HuH-7.5 (cell line): ENCODE measurements around the gene WFDC6.
"Not testable (repeated sequence)": the region's sequence is repeated elsewhere in the genome, so short reads cannot be mapped to it uniquely, and the experiment has no call there.

Experiments used
- DNase-seq: peaks from one replicate; pipeline ENCODE4 v3.0.0; 2011; ENCODE audit warnings: low spot score

The WFDC6 gene

DNA sequence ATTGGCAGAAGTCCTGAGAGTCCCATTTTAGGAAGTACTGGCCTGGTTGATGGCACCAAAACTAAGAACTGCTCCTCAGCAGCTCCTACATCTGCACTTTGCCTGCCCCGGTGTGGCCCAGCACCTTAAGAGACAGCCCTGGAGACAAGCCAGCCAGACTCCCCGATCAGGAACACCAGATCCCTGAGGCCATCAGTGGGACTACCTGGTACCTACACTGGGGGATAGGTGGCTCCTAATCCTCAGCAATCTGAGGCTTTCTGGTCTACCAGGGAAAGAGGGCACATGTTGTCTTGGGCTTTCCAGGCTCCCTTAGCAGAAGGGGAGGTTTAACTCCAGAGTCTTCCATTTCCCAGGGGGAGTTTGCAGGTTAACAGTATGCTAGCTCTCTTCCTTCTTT, at the start of gene WFDC6:
WFDC6 (minus strand) TSS at position 101 of the 400 bp plus-strand sequence; CDS start at position 26, 75 bp downstream.
- DNase-seq = no peak

DNA sequence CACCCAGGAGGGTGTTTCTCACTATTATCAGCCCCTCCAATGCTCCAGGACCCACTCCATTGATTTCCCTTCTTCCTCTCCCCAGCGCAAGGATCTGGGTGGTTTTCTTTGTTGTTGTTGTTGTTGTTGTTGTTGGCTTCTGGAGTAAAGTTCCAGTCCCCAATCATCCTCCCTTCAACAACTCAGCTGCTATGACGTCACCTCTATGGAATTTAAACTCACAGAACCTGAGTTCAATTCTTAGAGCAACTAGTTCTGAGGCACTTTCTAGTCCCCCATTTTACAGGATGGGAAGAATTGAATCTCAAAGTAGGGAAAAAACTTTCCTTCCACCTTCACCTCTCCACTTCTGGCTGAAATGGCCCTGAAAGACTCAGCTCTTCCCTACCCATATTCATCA, 49.5 kb upstream of the WFDC6 start:
- DNase-seq = no peak

- DNase-seq = not testable (repeated sequence)
Observed at GRCh38 chr20:45585986-45586385, 46.7 kb upstream of the WFDC6 start.

DNA sequence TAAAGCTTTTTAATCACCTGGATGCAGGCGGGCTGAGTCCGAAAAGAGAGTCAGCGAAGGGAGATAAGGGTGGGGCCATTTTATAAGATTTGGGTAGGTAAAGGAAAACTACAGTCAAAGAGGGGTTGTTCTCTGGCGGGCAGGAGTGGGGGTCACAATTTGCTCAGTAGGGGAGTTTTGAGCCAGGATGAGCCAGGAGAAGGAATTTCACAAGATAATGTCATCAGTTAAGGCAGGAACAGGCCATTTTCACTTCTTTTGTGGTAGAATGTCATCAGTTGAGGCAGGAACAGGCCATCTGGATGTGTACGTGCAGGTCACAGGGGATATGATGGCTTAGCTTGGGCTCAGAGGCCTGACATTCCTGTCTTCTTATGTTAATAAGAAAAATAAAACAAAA, 45.0 kb upstream of the WFDC6 start:
- DNase-seq = not testable (repeated sequence)

DNA sequence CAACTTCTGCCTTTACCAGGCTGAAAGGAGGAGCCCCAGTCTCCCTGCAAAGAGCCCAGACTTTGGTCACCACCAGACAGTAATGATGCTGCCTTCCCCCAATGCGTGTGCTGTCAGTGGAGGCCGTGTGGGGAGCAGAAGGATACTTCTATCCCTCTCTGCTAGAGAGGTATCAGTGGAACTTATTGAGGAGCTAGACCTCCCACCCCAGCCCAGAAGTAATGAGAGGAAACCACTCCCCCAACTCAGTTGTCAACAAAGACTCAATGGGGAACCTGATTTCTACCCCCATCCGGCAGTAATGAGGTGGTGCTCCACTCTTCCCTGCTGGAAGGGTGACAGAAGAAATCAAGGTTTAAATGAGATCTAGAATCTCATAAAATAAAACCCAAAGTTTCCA, 44.2 kb upstream of the WFDC6 start:
- DNase-seq = no peak

DNA sequence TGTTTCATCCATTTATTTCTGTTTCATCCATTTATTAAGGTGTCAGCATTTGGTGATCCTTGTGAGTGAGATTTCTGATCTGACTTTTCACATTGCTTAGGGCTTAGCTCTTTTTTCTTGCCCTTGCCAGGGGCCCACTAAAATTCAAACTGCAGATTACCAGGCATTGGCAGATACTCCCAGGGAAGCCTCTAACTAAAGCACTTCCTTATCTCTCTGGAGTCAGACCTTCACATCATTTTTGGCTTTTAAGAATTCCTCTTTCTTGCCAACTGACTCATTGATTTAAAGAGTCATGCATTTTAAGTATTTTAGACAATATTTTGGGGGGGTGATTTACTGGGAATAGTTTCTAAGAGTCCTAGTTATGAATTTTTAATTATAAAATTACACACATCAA, 42.4 kb upstream of the WFDC6 start:
- no peak for DNase-seq

DNA sequence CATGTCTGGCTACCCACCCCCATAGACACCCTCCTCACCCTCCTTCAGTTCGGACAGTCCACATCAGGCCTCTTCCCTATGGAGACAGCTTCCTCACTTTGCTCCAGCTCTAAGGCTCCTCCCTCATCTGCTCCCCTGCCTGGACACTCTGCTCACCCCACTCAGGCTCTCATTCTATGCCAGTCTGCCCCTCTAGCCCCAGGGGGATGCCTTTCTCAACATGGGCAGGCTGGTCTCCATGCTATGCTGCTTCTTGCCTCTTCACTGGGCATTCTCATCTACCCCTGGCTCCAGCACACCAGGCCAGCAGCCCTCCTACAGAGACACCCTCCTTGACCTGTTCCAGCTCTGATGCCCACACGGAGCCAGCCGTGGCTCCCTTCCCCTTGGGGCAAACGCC, 39.9 kb upstream of the WFDC6 start, which contains the start of gene WFDC8:
WFDC8 (minus strand) TSS at position 101 of the 400 bp plus-strand sequence; CDS start at position 64, 37 bp downstream.
- no peak for DNase-seq

DNA sequence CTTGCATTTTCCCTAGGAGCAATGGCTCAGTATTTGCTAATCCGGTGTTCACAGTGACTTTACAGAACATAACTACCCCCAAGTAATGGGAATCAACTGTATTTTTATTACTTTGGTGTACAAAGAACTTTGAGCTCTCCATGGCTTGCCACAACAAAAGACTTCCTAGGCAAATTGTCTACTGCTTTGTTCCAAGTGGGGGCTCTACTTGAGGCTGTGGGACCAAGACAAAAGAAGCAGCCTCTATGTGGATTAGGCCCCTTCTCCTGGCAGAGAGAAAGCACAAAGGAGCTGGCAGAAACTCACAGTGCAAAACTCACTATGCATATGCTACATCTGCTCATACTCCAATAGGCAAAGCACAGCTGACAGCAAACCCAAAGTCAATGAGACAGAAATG, 38.9 kb upstream of the WFDC6 start:
- no peak for DNase-seq

GRCh38 chr20:45576995-45577394, 37.7 kb upstream of the WFDC6 start:
- no peak for DNase-seq

DNA sequence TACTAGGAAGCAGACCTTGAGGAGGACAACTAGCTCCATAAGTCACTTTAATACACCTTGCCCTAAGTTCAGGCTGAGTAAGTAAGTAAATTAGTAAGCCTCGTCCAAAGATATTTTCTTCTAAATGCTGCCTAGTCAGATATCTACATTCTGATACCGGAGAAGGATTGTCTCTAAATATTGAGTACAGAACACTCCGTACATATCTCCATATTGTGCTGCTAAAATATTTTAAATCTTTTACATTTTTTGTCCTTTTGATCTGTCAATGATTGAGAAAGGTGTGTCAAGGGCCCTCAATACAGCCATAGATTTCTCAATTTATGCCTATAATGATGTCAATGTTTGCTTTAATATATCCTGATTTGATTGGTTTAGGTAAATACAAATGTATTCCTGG, 36.6 kb upstream of the WFDC6 start:
- DNase-seq = no peak

DNA sequence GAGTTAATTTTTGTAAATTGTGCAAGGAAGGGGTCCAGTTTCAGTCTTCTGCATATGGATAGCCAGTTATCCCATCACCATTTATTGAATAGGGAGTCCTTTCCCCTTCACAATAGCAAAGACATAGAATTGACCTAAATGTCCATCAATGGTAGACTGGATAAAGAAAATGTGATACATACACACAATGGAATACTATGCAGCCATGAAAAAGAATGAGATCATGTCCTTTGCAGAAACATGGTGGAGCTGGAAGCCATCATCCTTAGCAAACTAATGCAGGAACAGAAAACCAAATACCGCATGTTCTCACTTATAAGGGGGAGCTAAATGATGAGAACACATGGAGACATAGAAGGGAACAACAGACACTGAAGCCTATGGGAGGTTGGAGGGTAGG, 30.4 kb upstream of the WFDC6 start:
- DNase-seq = not testable (repeated sequence)

DNA sequence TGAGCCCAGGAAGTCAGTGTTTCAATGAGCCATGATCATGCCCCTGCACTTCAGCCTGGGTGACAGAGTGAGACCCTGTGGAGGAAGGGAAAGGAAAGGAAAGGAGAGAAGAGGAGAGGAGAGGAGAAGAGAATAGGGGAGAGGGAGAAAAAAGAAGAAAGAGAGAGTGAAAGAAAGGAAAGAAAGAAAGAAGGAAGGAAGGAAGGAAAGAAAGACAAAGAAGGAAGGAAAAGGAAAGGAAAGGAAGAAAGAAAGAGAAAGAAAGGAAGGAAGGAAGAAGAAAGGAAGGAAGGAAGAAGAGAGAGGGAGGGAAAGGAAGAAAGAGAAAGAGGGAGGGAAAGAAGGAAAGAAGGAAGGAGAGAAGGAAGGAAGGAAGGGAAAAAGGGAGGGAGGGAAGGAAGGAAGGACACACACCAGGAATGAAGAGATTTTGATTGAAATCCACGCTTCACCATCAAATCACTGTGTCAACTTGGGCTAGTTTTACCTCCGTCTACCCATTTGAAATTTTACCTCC, 25.5 kb upstream of the WFDC6 start:
- no peak for DNase-seq

- DNase-seq = no peak
Observed at GRCh38 chr20:45555198-45555597, 15.9 kb upstream of the WFDC6 start.

GRCh38 chr20:45552456-45552855, 13.2 kb upstream of the WFDC6 start:
- DNase-seq = no peak

GRCh38 chr20:45550765-45551164, 11.5 kb upstream of the WFDC6 start:
- DNase-seq = no peak

DNA sequence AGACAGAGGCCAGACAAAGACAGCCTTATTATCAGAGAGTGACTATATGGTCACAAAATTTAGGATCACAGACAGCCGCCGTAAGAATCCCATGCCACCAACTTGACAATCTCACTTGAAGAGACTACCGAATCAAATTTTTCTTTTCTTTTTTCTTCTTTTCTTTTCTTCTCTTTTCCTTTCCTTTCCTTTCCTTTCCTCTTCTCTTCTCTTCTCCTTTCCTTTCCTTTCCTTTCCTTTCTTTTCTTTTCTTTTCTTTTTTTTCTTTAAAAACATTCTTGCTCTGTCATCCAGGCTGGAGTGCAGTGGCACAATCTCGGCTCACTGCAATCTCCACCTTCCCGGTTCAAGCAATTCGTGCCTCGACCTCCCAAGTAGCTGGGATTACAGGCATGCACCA, 9.1 kb upstream of the WFDC6 start:
- DNase-seq = no peak

GRCh38 chr20:45547206-45547770, 8.0 kb upstream of the WFDC6 start, which contains the start of gene EPPIN:
Gene EPPIN, minus strand, starts transcription at chr20:45547401. Its CDS starts 44 bp downstream, at chr20:45547357.
- DNase-seq = no peak

DNA sequence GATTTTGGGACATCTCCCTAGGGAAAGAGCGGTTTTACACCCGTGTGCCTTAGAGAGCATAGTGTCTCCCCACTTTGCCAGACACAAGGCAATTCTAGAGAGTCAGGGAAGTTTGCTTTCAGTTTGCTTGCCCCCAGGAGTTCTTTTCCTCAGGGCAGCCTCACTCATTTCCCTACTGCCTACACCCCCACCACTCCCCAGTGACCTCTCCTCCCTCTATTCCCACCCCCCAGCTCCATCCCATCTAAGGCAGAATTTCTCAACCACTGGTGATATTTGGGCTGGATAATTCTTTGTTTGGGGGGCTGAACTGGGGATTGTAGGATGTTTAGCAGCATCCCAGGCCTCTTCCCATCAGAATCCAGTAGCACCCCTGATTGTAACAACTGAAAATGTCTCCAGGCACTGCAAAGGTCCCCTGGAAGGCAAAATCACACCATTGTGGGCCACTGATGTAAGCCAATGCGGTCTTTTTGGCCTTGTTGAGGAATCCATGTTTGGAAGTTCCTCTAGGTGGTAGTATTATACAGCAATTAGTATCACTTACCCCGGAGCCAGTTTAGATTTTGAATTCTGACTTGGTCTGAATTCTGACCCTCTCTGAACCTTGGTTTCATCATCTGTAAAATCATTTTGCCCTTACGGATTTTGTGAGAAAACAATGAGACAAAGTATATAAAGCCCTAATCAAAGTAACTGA, 6.6 kb upstream of the WFDC6 start:
- DNase-seq = no peak

- no peak for DNase-seq
Observed at GRCh38 chr20:45545351-45545750, 6.1 kb upstream of the WFDC6 start.

DNA sequence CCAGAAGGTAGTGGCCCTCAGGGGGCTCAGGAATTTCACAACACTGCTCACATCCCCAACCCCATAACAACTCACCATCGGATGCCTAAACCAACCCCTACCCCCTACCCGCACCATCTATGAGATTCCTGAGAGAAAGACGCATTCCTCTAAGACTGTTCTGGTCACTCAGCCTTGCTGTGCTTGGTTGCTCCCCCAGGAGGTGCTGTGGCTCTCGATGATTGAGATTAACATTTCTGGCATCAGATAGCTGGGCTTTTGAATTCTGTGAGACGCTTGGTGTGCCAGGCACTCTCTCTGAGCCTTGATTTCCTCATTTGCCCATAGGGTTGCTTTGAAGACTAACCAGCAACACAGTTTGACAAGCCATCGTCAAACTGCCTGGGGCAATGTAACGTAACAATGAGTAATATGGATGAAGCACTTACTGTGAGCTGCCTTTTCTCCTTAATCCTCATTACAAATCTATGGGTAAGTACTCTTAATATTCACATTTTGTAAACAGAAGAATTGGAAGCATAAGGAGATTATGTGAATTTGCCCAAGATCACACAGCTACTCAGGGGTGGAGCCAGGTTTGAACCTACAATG, 978 bp downstream of the WFDC6 start:
- no peak for DNase-seq

GRCh38 chr20:45527294-45527693, 12.0 kb downstream of the WFDC6 start:
- no peak for DNase-seq

- DNase-seq = no peak
Observed at GRCh38 chr20:45523821-45524220, 15.5 kb downstream of the WFDC6 start.

DNA sequence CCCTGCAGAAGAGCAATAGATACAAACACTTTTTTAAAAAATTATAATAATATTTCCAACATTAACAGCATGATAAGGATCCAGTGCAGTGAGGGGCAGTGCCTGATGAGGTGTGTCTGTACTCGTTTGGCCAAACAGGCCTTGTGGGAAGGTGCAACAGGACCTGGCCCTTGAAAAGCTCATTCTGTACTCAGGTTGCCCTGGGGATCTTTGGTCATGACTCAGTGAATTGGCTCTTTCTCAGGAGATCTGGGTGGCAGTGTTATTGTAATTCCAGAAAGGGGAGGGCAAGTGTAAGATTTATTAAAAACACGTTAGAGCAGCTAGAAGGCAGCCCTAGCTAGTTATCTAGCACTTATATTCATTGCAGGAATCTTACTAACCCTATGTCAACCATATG, 21.0 kb downstream of the WFDC6 start:
- no peak for DNase-seq
